IMR-90 (cell line): ENCODE measurements around the gene RAB1A. TPM values are rescaled to one million over a fixed set of nuclear protein-coding genes. Genes with fewer than 3 reads are reported as not detected.

ENCODE experiments used
- MXI1 ChIP-seq: IDR thresholded peaks from 2 replicates; pipeline ENCODE4 v1.6.1; 2012; ENCODE audit warnings: low read depth, mild to moderate bottlenecking, low read length, moderate library complexity, borderline replicate concordance
- RAD21 ChIP-seq: IDR thresholded peaks from 2 replicates; pipeline ENCODE4 v1.6.1; 2012; ENCODE audit warnings: low read length, improper control_type of control experiment
- polyA plus RNA-seq, 3 experiments: library from polyadenylated mRNA; depleted of rRNA; stranded (reverse); fragments of >200 nt; gene quantifications; 2 replicates each; pipeline ENCODE4 v1.2.3, GENCODE V29; 2012; ENCODE audit warnings: low replicate concordance in 1 of 3
- total RNA-seq: library from RNA; depleted of rRNA; stranded (reverse); fragments of >200 nt; gene quantifications from 2 replicates; pipeline ENCODE4 v1.2.3, GENCODE V29; 2012
- TF ChIP-seq, protein P1 (sequence below): conservative IDR thresholded peaks from 2 replicates; pipeline ENCODE4 v1.5.1; 2012; ENCODE audit warnings: mild to moderate bottlenecking, low read depth, low read length, improper control_type of control experiment

RAB1A gene
- total and polyA plus RNA-seq, 2 of the 4 experiments (the other 2 are of a cell fraction) = 114 to 169 TPM

DNA sequence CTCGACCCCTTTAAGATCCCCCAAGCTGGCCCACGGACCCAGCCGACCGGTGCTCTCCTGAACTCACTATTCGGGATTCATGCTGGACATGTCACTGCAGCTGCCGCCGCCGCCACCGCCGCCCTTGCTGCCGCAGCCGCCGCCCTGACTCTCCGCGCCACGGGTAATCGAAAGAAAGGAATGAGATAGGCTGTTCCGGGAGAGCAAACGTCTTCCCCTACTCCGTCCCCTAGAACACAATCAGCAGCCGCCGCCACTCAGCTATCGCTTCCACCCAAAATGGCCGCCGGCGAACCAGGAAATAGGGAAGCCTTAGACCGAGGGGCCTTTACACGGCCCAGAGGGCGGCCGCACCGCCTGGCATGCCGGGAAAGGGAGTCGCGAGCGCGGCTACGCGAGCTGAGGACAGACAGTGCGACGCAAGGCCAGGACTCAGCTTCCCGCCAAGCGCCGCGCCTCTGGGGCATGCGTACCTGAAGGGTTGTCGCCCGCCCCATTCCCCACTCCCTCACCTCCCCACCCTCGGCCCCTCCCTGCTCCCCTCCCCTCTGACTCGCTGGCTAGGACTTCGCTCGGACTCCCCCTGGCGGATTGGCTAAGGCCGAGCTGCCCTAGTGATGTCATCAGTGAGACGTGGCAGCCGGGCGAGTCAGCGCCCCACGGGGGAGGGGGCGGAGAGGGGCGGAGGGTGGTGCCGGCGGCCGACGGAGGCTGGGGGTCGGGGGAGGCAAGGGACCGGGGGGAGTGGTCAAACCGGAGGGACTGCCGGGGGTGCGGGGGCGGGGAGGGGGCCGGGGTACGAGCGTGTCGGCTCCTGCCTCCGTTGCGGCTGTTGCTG lies at the start of gene RAB1A (continued):
- peak; percentile 83 for TF ChIP-seq MXI1
- TF ChIP-seq, protein P1, sequence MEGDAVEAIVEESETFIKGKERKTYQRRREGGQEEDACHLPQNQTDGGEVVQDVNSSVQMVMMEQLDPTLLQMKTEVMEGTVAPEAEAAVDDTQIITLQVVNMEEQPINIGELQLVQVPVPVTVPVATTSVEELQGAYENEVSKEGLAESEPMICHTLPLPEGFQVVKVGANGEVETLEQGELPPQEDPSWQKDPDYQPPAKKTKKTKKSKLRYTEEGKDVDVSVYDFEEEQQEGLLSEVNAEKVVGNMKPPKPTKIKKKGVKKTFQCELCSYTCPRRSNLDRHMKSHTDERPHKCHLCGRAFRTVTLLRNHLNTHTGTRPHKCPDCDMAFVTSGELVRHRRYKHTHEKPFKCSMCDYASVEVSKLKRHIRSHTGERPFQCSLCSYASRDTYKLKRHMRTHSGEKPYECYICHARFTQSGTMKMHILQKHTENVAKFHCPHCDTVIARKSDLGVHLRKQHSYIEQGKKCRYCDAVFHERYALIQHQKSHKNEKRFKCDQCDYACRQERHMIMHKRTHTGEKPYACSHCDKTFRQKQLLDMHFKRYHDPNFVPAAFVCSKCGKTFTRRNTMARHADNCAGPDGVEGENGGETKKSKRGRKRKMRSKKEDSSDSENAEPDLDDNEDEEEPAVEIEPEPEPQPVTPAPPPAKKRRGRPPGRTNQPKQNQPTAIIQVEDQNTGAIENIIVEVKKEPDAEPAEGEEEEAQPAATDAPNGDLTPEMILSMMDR = peak; percentile 49
- TF ChIP-seq RAD21 = no peak
